ENCODE measurements around the gene RAP1GAP2. TPM values are rescaled to one million over a fixed set of nuclear protein-coding genes. Genes with fewer than 3 reads are reported as not detected.

The RAP1GAP2 gene
- total and polyA plus RNA-seq, 2 of the 8 experiments (the other 6 are each of a cell fraction or from before 2014, with no cell fraction given): 24.0 to 63.8 TPM

GRCh38 chr17:2971851-2972250 lies 175.6 kb downstream of the RAP1GAP2 start (continued):
- TF ChIP-seq RNF2 (IDR thresholded peaks at IDR 0.05; ENCODE audit: borderline replicate concordance, low read depth, low read length, missing control alignments, poor library complexity, severe bottlenecking) (no peak), MAFK (IDR thresholded peaks at IDR 0.05; ENCODE audit: low read depth, low read length) (no peak), CBX8 (IDR thresholded peaks at IDR 0.05; ENCODE audit: borderline replicate concordance, low read depth, low read length) (no peak), SP2 (IDR thresholded peaks at IDR 0.05; ENCODE audit: low read length) (no peak)
